Measurements from ENCODE around the gene CEP131.

CEP131 gene

DNA sequence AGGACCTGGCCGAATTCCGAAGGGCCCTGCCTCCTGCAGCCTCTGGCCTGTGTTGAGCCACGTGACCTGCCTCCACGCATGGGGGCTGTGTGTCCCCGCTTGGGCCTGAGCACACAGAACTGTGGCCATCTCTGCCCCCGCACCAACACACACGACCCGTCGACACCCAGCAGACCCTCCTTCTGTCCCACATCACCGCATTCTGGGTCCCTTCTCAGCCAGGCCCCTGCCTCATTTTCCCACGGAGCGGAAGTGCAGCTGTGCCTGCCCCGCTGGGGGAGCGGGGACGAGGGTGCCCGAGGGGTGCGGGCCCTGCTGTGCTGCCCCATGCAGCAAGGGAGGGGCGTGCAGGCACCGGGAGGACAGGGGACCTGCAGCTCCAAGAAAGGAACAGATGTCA is 34.8 kb upstream of the CEP131 start:
- no peaks in the 10 kb centered on the region for H3K36me3 ChIP-seq (ENCODE audit: control insufficient read depth, insufficient read depth, low read length)
- H3K9ac ChIP-seq: no peak overlapping the region
- H3K27me3 ChIP-seq (ENCODE audit: control insufficient read depth, insufficient read depth, low read length): no peaks in the 10 kb centered on the region
- H3K9me3 ChIP-seq (ENCODE audit: control insufficient read depth, low read length): no peaks in the 10 kb centered on the region
- TF ChIP-seq, protein P1, sequence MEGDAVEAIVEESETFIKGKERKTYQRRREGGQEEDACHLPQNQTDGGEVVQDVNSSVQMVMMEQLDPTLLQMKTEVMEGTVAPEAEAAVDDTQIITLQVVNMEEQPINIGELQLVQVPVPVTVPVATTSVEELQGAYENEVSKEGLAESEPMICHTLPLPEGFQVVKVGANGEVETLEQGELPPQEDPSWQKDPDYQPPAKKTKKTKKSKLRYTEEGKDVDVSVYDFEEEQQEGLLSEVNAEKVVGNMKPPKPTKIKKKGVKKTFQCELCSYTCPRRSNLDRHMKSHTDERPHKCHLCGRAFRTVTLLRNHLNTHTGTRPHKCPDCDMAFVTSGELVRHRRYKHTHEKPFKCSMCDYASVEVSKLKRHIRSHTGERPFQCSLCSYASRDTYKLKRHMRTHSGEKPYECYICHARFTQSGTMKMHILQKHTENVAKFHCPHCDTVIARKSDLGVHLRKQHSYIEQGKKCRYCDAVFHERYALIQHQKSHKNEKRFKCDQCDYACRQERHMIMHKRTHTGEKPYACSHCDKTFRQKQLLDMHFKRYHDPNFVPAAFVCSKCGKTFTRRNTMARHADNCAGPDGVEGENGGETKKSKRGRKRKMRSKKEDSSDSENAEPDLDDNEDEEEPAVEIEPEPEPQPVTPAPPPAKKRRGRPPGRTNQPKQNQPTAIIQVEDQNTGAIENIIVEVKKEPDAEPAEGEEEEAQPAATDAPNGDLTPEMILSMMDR (IDR thresholded peaks at IDR 0.05): no peak
- peaks cover 24% of the 10 kb centered on the region for H3K4me1 ChIP-seq
- H3K27ac ChIP-seq: no peak overlapping the region
- H3K79me2 ChIP-seq: peaks cover 4% of the 10 kb centered on the region
- no peak overlapping the region for H3K4me2 ChIP-seq (ENCODE audit: low read length)
- no peak overlapping the region for H3K4me3 ChIP-seq (ENCODE audit: low read depth, low read length)
- no peak overlapping the region for H2AFZ ChIP-seq

DNA sequence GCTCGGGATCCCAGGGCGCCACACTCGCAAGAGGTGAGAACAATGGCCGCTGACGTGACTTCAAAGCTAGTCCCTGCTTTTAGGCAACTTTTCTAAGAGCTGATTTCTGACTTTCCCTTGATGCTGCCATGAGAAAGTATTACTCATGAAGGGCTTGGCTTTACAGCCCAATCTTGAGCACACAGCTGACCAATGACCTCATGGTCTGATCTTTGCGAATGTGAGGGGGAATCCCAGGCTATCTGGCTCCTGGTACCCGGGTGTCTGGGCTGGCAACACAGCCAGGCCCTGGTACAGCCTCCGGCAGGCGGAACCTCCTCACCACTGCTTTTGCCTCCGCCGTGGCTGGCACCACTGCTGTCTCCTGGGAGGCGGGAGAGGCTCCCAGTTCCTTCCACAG is 33.9 kb upstream of the CEP131 start:
- Histone ChIP-seq H3K4me1 (peaks cover 24% of the 10 kb centered on the region), H3K9ac (no peak overlapping the region), H3K79me2 (peaks cover 7% of the 10 kb centered on the region), H3K4me3 (ENCODE audit: low read depth, low read length) (peak overlapping the region; percentile 11), H3K27me3 (ENCODE audit: control insufficient read depth, insufficient read depth, low read length) (no peaks in the 10 kb centered on the region), H3K9me3 (ENCODE audit: control insufficient read depth, low read length) (no peaks in the 10 kb centered on the region), H3K4me2 (ENCODE audit: low read length) (peak overlapping the region; percentile 52), H3K36me3 (ENCODE audit: control insufficient read depth, insufficient read depth, low read length) (no peaks in the 10 kb centered on the region), H3K27ac (peak overlapping the region; percentile 89), H2AFZ (no peak overlapping the region)
- TF ChIP-seq, protein P1 (IDR thresholded peaks at IDR 0.05): no peak

DNA sequence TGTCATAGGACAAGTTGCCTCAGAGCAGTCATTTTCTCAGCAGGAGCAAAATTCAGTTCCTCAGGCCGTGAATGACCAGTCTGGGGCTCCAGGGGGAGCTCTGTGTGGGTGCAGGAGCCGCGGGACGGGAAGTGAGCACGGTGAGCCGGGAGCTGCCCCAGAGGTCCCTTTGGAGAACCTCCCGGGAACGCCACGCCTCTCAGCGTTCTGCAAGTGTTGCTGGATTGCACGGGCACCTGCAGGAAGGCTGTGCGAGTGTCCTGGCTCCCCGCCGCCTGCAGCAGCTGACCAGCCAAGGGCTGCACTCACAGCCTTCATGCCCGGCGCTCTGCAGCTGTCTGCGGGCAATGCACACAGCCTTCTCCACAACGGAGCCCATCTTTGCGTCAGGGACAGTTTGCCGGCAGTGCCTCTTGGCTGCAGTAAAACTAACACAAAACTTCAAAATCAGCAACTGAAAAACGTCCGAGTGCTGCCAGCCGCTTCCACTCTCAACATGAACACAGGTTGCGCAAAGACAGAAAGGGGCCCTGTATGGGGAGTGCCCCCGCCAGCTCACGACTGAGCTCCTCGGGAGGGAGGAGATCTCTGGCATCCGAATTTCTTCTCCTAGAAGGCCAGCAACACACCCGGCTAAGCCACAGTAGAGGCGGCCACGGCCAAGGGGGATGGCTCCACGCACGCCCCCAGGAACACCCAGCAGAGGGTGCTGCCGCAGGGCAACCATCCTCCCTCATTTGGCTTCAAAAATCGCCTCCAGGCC is 32.4 kb upstream of the CEP131 start:
- Histone ChIP-seq H3K9ac (no peak overlapping the region), H3K4me3 (ENCODE audit: low read depth, low read length) (peak overlapping the region; percentile 11), H3K79me2 (peaks cover 11% of the 10 kb centered on the region), H3K4me2 (ENCODE audit: low read length) (peak overlapping the region; percentile 52), H3K9me3 (ENCODE audit: control insufficient read depth, low read length) (no peaks in the 10 kb centered on the region), H3K4me1 (peaks cover 24% of the 10 kb centered on the region), H3K27ac (peak overlapping the region; percentile 89), H3K36me3 (ENCODE audit: control insufficient read depth, insufficient read depth, low read length) (no peaks in the 10 kb centered on the region), H3K27me3 (ENCODE audit: control insufficient read depth, insufficient read depth, low read length) (no peaks in the 10 kb centered on the region), H2AFZ (peak overlapping the region; percentile 19)
- TF ChIP-seq, protein P1 (IDR thresholded peaks at IDR 0.05): peak; percentile 75

DNA sequence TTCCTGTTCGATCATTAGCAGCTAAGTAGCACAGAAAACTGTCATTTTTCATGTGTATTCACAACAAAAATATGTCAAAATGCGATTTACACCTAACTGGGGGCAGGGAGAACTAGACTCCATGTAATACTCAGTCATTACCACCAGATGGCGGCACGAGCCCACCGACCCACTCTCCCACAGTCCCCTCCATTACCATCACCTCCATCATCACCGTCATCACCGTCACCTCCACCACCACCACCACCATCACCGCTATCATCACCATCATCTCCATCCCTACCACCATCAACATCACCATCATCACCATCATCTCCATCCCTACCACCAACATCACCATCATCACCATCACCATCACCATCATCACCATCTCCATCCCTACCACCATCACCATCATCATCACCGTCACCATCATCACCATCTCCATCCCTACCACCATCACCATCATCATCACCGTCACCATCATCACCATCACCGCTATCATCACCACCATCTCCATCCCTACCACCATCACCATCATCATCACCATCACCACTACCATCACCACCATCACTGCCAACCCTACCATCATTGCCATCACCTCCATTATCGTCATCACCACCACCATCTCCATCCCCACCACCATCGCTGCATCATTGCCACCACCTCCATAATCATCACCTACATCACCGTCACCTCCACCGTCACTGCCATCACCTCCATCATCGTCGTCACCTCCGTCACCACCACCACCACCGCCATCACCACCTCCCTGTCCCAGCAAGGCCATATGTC is 30.8 kb upstream of the CEP131 start:
- peaks cover 11% of the 10 kb centered on the region for H3K79me2 ChIP-seq
- H3K9ac ChIP-seq: no peak overlapping the region
- H3K27me3 ChIP-seq (ENCODE audit: control insufficient read depth, insufficient read depth, low read length): no peaks in the 10 kb centered on the region
- H3K4me1 ChIP-seq: peaks cover 24% of the 10 kb centered on the region
- no peak overlapping the region for H3K4me2 ChIP-seq (ENCODE audit: low read length)
- no peak overlapping the region for H3K27ac ChIP-seq
- no peak overlapping the region for H3K4me3 ChIP-seq (ENCODE audit: low read depth, low read length)
- no peaks in the 10 kb centered on the region for H3K9me3 ChIP-seq (ENCODE audit: control insufficient read depth, low read length)
- TF ChIP-seq, protein P1 (IDR thresholded peaks at IDR 0.05): peak; percentile 77
- H3K36me3 ChIP-seq (ENCODE audit: control insufficient read depth, insufficient read depth, low read length): no peaks in the 10 kb centered on the region
- H2AFZ ChIP-seq: no peak overlapping the region

Data from parathyroid adenoma (tissue), 2 donors.